Measurements from ENCODE around the gene UPB1.

UPB1 gene

GRCh38 chr22:24494528-24495364, at the start of gene UPB1:
Gene UPB1 (plus strand): TSS chr22:24495332. CDS start chr22:24495404, 72 bp downstream.
- H3K4me1 Mint-ChIP-seq: peaks cover 35% of the 10 kb centered on the region
- H3K36me3 Mint-ChIP-seq (ENCODE audit: low read depth): peaks cover 4% of the 10 kb centered on the region
- H3K4me3 Mint-ChIP-seq: peak within 1 kb of the TSS; percentile 43
- H3K27me3 Mint-ChIP-seq (ENCODE audit: low read depth, poor library complexity): peaks cover 89% of the 10 kb centered on the region
- DNase-seq: peak; percentile 41
- H3K9me3 Mint-ChIP-seq: peaks cover 12% of the 10 kb centered on the region
- no peak for TF ChIP-seq CTCF (IDR thresholded peaks at IDR 0.05)
- H3K27ac Mint-ChIP-seq: no peak within 1 kb of the TSS

- DNase-seq: no peak
These were observed 49.5 kb upstream of the UPB1 start for GRCh38 chr22:24445481-24446259.

GRCh38 chr22:24446260-24446611, 48.9 kb upstream of the UPB1 start:
- no peak for DNase-seq
- no peak for TF ChIP-seq CTCF (IDR thresholded peaks at IDR 0.05)
- Mint-ChIP-seq H3K4me1 (peaks cover 44% of the 10 kb centered on the region), H3K9me3 (peaks cover 2% of the 10 kb centered on the region), H3K36me3 (ENCODE audit: low read depth) (no peaks in the 10 kb centered on the region), H3K4me3 (no peak overlapping the region), H3K27ac (no peak overlapping the region), H3K27me3 (ENCODE audit: low read depth, poor library complexity) (peaks cover 10% of the 10 kb centered on the region)

More at GRCh38 chr22:24445481-24446259, 49.5 kb upstream of the UPB1 start:
- no peak overlapping the region for H3K27ac Mint-ChIP-seq
- H3K9me3 Mint-ChIP-seq: no peaks in the 10 kb centered on the region
- H3K36me3 Mint-ChIP-seq (ENCODE audit: low read depth): no peaks in the 10 kb centered on the region
- H3K4me3 Mint-ChIP-seq: no peak overlapping the region
- H3K4me1 Mint-ChIP-seq: peaks cover 44% of the 10 kb centered on the region
- peaks cover 11% of the 10 kb centered on the region for H3K27me3 Mint-ChIP-seq (ENCODE audit: low read depth, poor library complexity)
- TF ChIP-seq CTCF (IDR thresholded peaks at IDR 0.05): no peak

- Mint-ChIP-seq H3K4me3 (no peak overlapping the region), H3K27me3 (ENCODE audit: low read depth, poor library complexity) (peaks cover 11% of the 10 kb centered on the region), H3K9me3 (peaks cover 9% of the 10 kb centered on the region), H3K4me1 (peaks cover 18% of the 10 kb centered on the region), H3K36me3 (ENCODE audit: low read depth) (no peaks in the 10 kb centered on the region), H3K27ac (no peak overlapping the region)
- DNase-seq: no peak
- TF ChIP-seq CTCF (IDR thresholded peaks at IDR 0.05): no peak
These were observed 44.5 kb upstream of the UPB1 start for GRCh38 chr22:24450610-24451009.

GRCh38 chr22:24451162-24451561, 44.0 kb upstream of the UPB1 start:
- DNase-seq: no peak
- no peak for TF ChIP-seq CTCF (IDR thresholded peaks at IDR 0.05)
- Mint-ChIP-seq H3K4me3 (no peak overlapping the region), H3K27ac (no peak overlapping the region), H3K4me1 (peaks cover 13% of the 10 kb centered on the region), H3K36me3 (ENCODE audit: low read depth) (no peaks in the 10 kb centered on the region), H3K27me3 (ENCODE audit: low read depth, poor library complexity) (peaks cover 11% of the 10 kb centered on the region), H3K9me3 (peaks cover 9% of the 10 kb centered on the region)
